Adrenal gland (tissue), 5 donors: Measurements from ENCODE around the gene TRIOBP.

Source experiments
- CTCF ChIP-seq, 6 experiments: fragments of 450-650 bp in 4 of 6; fragments of 200-600 bp in 2 of 6; sonication (generic) in 1 of 6; IDR thresholded peaks; 1 replicate in 5 of 6; 2 replicates in 1 of 6; pipeline versions ENCODE4 v1.5.1 to v1.8.0; 2016 to 2021; ENCODE audit warnings: antibody characterized with exemption in 6 of 6, mild to moderate bottlenecking in 2 of 6, moderate library complexity in 1 of 6
- POLR2A ChIP-seq, 2 donors: fragments of 450-650 bp; IDR thresholded peaks; one replicate each; pipeline ENCODE4 v1.6.1; 2017; ENCODE audit warnings: antibody characterized with exemption in 2 of 2, mild to moderate bottlenecking in 2 of 2, moderate library complexity in 1 of 2
- donor health status: DM: no; HTN: no; CAD: no.

- TF ChIP-seq CTCF (IDR thresholded peaks at IDR 0.05) (no peak), POLR2A (IDR thresholded peaks at IDR 0.05) (no peak)
These were observed 42.8 kb downstream of the TRIOBP start for GRCh38 chr22:37739611-37740049.
